Sigmoid colon (tissue), 7 donors: ENCODE results near the gene STK40. TPM values are rescaled to one million over a fixed set of nuclear protein-coding genes. Genes with fewer than 3 reads are reported as not detected.

Experiments used
- DNase-seq: peaks from one replicate; pipeline ENCODE4 v3.0.0-alpha.2; 2019
- H3K27ac ChIP-seq, 4 donors: fragments of 200-600 bp; sonication (generic); one replicate each; pipeline ENCODE4 v1.5.1; 2016 to 2019; ENCODE audit warnings: mild to moderate bottlenecking in 1 of 4
- H3K27me3 ChIP-seq, 3 donors: fragments of 200-600 bp; sonication (generic); one replicate each; pipeline ENCODE4 v1.5.1; 2019; ENCODE audit warnings: mild to moderate bottlenecking in 1 of 3
- H3K36me3 ChIP-seq, 4 donors: fragments of 200-600 bp; sonication (generic); one replicate each; pipeline ENCODE4 v1.5.1; 2016 to 2019
- H3K4me1 ChIP-seq, 4 donors: fragments of 200-600 bp; sonication (generic); one replicate each; pipeline ENCODE4 v1.5.1; 2017 to 2019
- H3K4me3 ChIP-seq, 4 donors: fragments of 200-600 bp; sonication (generic); one replicate each; pipeline ENCODE4 v1.5.1; 2017 to 2019; ENCODE audit warnings: mild to moderate bottlenecking in 2 of 4, moderate library complexity in 1 of 4
- H3K9me3 ChIP-seq, 4 donors: fragments of 200-600 bp in 3 of 4; sonication (generic) in 3 of 4; one replicate each; pipeline versions ENCODE4 v1.5.1 to v1.6.1; 2013 to 2019
- EP300 ChIP-seq, 4 donors: sonication (generic); formaldehyde crosslinking; IDR thresholded peaks; one replicate each; pipeline ENCODE4 v1.6.1; 2017; ENCODE audit warnings: antibody characterized with exemption in 4 of 4
- POLR2A ChIP-seq, 2 donors: fragments of 450-650 bp; IDR thresholded peaks; one replicate each; pipeline ENCODE4 v1.6.1; 2016; ENCODE audit warnings: antibody characterized with exemption in 2 of 2, mild to moderate bottlenecking in 2 of 2, moderate library complexity in 2 of 2
- POLR2AphosphoS5 ChIP-seq, 4 donors: sonication (generic); formaldehyde crosslinking; IDR thresholded peaks; one replicate each; pipeline ENCODE4 v1.6.1; 2017; ENCODE audit warnings: antibody characterized with exemption in 4 of 4
- WGBS, 2 donors: extraction: QIAGEN DNeasy Blood & Tissue Kit; methylation state at CpG; one replicate each; pipeline ENCODE4 v1.1.7; 2013; 5-methylcytosine and 5-hydroxymethylcytosine counted together
- intact Hi-C: fragments of 100-400 bp; cut with DNase I; formaldehyde crosslinking; loops from one replicate; pipeline ENCODE4 v1.15.1; 2023
- polyA plus RNA-seq, 3 donors: library from polyadenylated mRNA; stranded (reverse); fragments of 200-250 nt; gene quantifications; one replicate each; pipeline ENCODE4 v1.2.3, GENCODE V29; 2013
- small RNA-seq, 3 donors: library from RNA; depleted of rRNA; stranded (forward); fragments of <200 nt; gene quantifications; one replicate each; pipeline ENCODE3, GENCODE V24; 2016
- total RNA-seq, 4 donors: library from RNA; depleted of rRNA; stranded (reverse); fragments of >200 nt; gene quantifications; one replicate each; pipeline ENCODE4 v1.1.0, GENCODE V29; 2016
- TF ChIP-seq, protein P1 (sequence below), 4 experiments: fragments of 450-650 bp in 3 of 4; fragments of 200-600 bp in 1 of 4; IDR thresholded peaks; one replicate each; pipeline ENCODE4 v1.5.1; 2016 to 2019; ENCODE audit warnings: antibody characterized with exemption in 4 of 4, mild to moderate bottlenecking in 3 of 4, moderate library complexity in 2 of 4
- donor health status: healthy with polysubstance abuse.
- donor health status: Bipolar disorder and iron deficiency.
- donor health status: healthy.

STK40 gene
- total and polyA plus RNA-seq, 7 donors: 27.6 to 55.6 (median 40.7) TPM

DNA sequence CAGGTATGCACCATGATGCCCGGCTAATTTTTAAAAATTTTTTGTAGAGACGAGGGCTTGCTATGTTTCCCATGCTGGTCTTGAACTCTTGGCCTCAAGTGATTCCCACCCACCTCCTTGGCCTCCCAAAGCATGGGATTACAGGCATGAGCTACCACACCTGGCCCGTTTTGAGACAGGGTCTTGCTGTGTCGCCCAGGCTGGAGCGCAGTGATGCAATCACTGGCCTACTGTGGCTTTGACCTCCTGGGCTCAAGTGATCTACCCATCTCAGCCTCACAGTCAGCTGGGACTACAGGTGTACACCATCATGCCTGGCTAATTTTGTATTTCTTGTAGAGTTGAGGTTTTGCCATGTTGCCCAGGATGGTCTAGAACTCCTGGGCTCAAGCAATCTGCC, 87.1 kb downstream of the STK40 start:
- WGBS, 2 donors: 93 to 94% methylated on average over 5 of the region's 5 CpGs
- TF ChIP-seq, protein P1, sequence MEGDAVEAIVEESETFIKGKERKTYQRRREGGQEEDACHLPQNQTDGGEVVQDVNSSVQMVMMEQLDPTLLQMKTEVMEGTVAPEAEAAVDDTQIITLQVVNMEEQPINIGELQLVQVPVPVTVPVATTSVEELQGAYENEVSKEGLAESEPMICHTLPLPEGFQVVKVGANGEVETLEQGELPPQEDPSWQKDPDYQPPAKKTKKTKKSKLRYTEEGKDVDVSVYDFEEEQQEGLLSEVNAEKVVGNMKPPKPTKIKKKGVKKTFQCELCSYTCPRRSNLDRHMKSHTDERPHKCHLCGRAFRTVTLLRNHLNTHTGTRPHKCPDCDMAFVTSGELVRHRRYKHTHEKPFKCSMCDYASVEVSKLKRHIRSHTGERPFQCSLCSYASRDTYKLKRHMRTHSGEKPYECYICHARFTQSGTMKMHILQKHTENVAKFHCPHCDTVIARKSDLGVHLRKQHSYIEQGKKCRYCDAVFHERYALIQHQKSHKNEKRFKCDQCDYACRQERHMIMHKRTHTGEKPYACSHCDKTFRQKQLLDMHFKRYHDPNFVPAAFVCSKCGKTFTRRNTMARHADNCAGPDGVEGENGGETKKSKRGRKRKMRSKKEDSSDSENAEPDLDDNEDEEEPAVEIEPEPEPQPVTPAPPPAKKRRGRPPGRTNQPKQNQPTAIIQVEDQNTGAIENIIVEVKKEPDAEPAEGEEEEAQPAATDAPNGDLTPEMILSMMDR (IDR thresholded peaks at IDR 0.05): no peak
- TF ChIP-seq POLR2AphosphoS5 (IDR thresholded peaks at IDR 0.05) (no peak), POLR2A (IDR thresholded peaks at IDR 0.05) (no peak), EP300 (IDR thresholded peaks at IDR 0.05) (no peak)
- Histone ChIP-seq H3K4me1 (peaks cover 0 to 5% (median 0%) of the 10 kb centered on the region in 4 donors), H3K27ac (no peak overlapping the region), H3K36me3 (peaks cover 25 to 97% (median 70%) of the 10 kb centered on the region in 4 donors), H3K27me3 (no peaks in the 10 kb centered on the region), H3K9me3 (no peaks in the 10 kb centered on the region), H3K4me3 (no peak overlapping the region)
- no peak for DNase-seq
- intact Hi-C loops: no loop called here

DNA sequence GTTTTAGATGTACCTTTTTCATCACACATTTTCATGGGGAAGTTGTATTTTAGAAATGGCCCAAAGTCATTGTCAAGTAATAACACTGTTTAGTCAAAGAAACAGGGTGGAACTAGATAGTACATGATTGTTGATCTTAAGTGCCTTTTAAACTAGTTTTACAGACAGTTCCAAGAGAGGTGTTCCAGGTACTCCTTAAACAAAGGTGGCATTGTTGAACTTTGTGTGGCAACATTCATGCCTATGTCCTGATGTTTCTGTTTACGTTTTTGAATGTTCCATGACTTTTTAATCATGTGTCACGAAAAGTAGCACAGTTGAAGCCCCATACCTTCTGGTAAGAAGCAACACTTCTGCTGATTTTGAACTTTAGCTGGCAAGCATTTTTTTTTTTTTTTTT, 88.7 kb downstream of the STK40 start:
- Histone ChIP-seq H3K27ac (no peak overlapping the region), H3K27me3 (no peaks in the 10 kb centered on the region), H3K9me3 (no peaks in the 10 kb centered on the region), H3K4me3 (no peak overlapping the region), H3K36me3 (peaks cover 24 to 96% (median 70%) of the 10 kb centered on the region in 4 donors), H3K4me1 (peaks cover 0 to 5% (median 0%) of the 10 kb centered on the region in 4 donors)
- intact Hi-C loops: no loop called here
- 22 to 72% methylated on average over 2 of the region's 2 CpGs for WGBS, 2 donors
- no peak for DNase-seq
- TF ChIP-seq EP300 (IDR thresholded peaks at IDR 0.05) (no peak), POLR2A (IDR thresholded peaks at IDR 0.05) (no peak), POLR2AphosphoS5 (IDR thresholded peaks at IDR 0.05) (no peak)
- TF ChIP-seq, protein P1 (IDR thresholded peaks at IDR 0.05): no peak

DNA sequence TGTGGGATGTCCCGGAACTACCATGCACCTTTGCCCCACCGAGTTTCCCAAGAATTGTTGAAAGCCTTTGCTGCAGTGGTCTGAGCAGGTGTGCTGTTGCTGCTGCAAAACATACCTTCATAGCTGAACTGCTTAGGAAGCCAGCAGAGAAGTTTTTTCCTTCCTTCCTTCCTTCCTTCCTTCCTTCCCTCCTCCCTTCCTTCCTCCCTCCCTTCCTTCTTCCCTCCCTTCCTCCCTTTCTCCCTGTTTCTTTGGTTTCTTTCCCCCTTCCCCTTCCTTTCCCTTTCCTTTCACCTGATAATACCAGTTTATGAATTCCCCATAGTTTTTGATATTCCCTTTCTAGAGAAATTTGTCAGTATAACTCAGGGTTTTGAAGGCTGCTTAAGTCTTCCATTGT, 90.3 kb downstream of the STK40 start:
- H3K36me3 ChIP-seq: peaks cover 28 to 96% (median 66%) of the 10 kb centered on the region in 4 donors
- no peaks in the 10 kb centered on the region for H3K9me3 ChIP-seq
- DNase-seq: no peak
- H3K27me3 ChIP-seq: no peaks in the 10 kb centered on the region
- H3K4me1 ChIP-seq: peaks cover 0 to 8% (median 3%) of the 10 kb centered on the region in 4 donors
- H3K27ac ChIP-seq: no peak overlapping the region
- WGBS, 2 donors: 61 to 81% methylated on average over 2 of the region's 2 CpGs
- intact Hi-C loops: no loop called here
- no peak overlapping the region for H3K4me3 ChIP-seq
- TF ChIP-seq POLR2A (IDR thresholded peaks at IDR 0.05) (no peak), POLR2AphosphoS5 (IDR thresholded peaks at IDR 0.05) (no peak), EP300 (IDR thresholded peaks at IDR 0.05) (no peak)
- TF ChIP-seq, protein P1 (IDR thresholded peaks at IDR 0.05): no peak

Small RNA genes within 50 kb of the gene (small RNA-seq; reads per million reads assigned to genes)
- gene RNU4-27P (0 reads per million in 3 donors), gene SNORA63C (0.29 to 1.4 (median 0.90) reads per million in 3 donors)

Other genes starting within 250 kb of the STK40 start
- gene TRAPPC3, start 236.4 kb downstream of the STK40 start, total RNA-seq: 100 to 1,000 TPM; 108 to 177 (median 129) TPM
- 100 to 1,000 TPM in 1 of 3 donors, 10 to 100 TPM in 2; 75.1 to 102 (median 80.9) TPM for gene TRAPPC3, start 236.4 kb downstream of the STK40 start, polyA plus RNA-seq
- gene MAP7D1, start 229.8 kb downstream of the STK40 start, total RNA-seq: 100 to 1,000 TPM; 104 to 226 (median 129) TPM
- 10 to 100 TPM; 31.8 to 60.9 (median 57.1) TPM for gene MAP7D1, start 229.8 kb downstream of the STK40 start, polyA plus RNA-seq
- 100 to 1,000 TPM in 1 of 4 donors, 10 to 100 TPM in 3; 77.8 to 104 (median 89.9) TPM for gene THRAP3, start 161.5 kb downstream of the STK40 start, total RNA-seq
- gene THRAP3, start 161.5 kb downstream of the STK40 start, polyA plus RNA-seq: 10 to 100 TPM; 25.4 to 52.0 (median 30.6) TPM
- 1 to 10 TPM in 2 of 4 donors, under 1 TPM in 2; 0.16 to 3.0 (median 1.0) TPM for gene SH3D21, start 79.6 kb downstream of the STK40 start, total RNA-seq
- gene SH3D21, start 79.6 kb downstream of the STK40 start, polyA plus RNA-seq: 1 to 10 TPM; 1.8 to 7.4 (median 5.8) TPM
- gene EVA1B, start 62.3 kb downstream of the STK40 start, total RNA-seq: 100 to 1,000 TPM in 1 of 4 donors, 10 to 100 TPM in 3; 46.7 to 102 (median 71.0) TPM
- gene EVA1B, start 62.3 kb downstream of the STK40 start, polyA plus RNA-seq: 10 to 100 TPM in 2 of 3 donors, 1 to 10 TPM in 1; 5.8 to 18.0 (median 17.2) TPM
- gene LSM10, start 12.0 kb upstream of the STK40 start, total RNA-seq: 100 to 1,000 TPM in 2 of 4 donors, 10 to 100 TPM in 2; 56.6 to 114 (median 90.0) TPM
- gene LSM10, start 12.0 kb upstream of the STK40 start, polyA plus RNA-seq: 10 to 100 TPM; 50.5 to 51.3 (median 50.9) TPM
- 10 to 100 TPM; 10.2 to 15.3 (median 10.7) TPM for gene OSCP1, start 64.5 kb upstream of the STK40 start, total RNA-seq
- 1 to 10 TPM in 2 of 3 donors, not detected in 1; 1.8 to 3.7 TPM for gene OSCP1, start 64.5 kb upstream of the STK40 start, polyA plus RNA-seq
- 100 to 1,000 TPM in 1 of 4 donors, 10 to 100 TPM in 3; 70.3 to 115 (median 79.0) TPM for gene MRPS15, start 78.5 kb upstream of the STK40 start, total RNA-seq
- 100 to 1,000 TPM in 2 of 3 donors, 10 to 100 TPM in 1; 81.1 to 103 (median 103) TPM for gene MRPS15, start 78.5 kb upstream of the STK40 start, polyA plus RNA-seq
- 1 to 10 TPM; 7.5 to 9.1 (median 8.6) TPM for gene CSF3R, start 97.0 kb upstream of the STK40 start, total RNA-seq
- 1 to 10 TPM; 3.9 to 4.2 (median 3.9) TPM for gene CSF3R, start 97.0 kb upstream of the STK40 start, polyA plus RNA-seq